Medulla oblongata (tissue), 1 donor: Measurements from ENCODE around the gene OR2D2.
"Not testable (repeated sequence)": the region's sequence is repeated elsewhere in the genome, so short reads cannot be mapped to it uniquely, and the experiment has no call there.

Source experiments
- DNase-seq: peaks from one replicate; pipeline ENCODE4 v3.0.0-alpha.2; 2015; ENCODE audit errors: extremely low spot score

OR2D2 gene

GRCh38 chr11:6876914-6877313 lies 15.4 kb downstream of the OR2D2 start:
- DNase-seq = no peak

- no peak for DNase-seq
Observed at GRCh38 chr11:6876325-6876724, 16.0 kb downstream of the OR2D2 start, which contains the start of gene OR10A4. Gene OR10A4, plus strand, starts transcription at chr11:6876625. Its CDS starts 23 bp downstream, at chr11:6876648.

- no peak for DNase-seq
Observed at GRCh38 chr11:6875761-6876160, 16.5 kb downstream of the OR2D2 start.

- no peak for DNase-seq
Observed at GRCh38 chr11:6871278-6871677, 21.0 kb downstream of the OR2D2 start.

GRCh38 chr11:6864438-6864837 lies 27.9 kb downstream of the OR2D2 start:
- no peak for DNase-seq

GRCh38 chr11:6862961-6863360 lies 29.3 kb downstream of the OR2D2 start, which contains the start of gene OR10A2:
Gene OR10A2, plus strand, starts transcription at chr11:6863057. Its CDS starts 6,698 bp downstream, at chr11:6869755.
- DNase-seq = no peak

GRCh38 chr11:6856871-6857270 lies 35.4 kb downstream of the OR2D2 start:
- DNase-seq = no peak

GRCh38 chr11:6855971-6856541 lies 36.2 kb downstream of the OR2D2 start:
- no peak for DNase-seq

- DNase-seq = not testable (repeated sequence)
Observed at GRCh38 chr11:6854801-6855200, 37.5 kb downstream of the OR2D2 start.

GRCh38 chr11:6850526-6850925 lies 41.8 kb downstream of the OR2D2 start:
- no peak for DNase-seq

- no peak for DNase-seq
Observed at GRCh38 chr11:6845383-6845782, 46.9 kb downstream of the OR2D2 start, which contains the start of gene OR10A5. Gene OR10A5, plus strand, starts transcription at chr11:6845683. Its CDS starts 0 bp downstream, at chr11:6845683.

GRCh38 chr11:6844356-6844755 lies 47.9 kb downstream of the OR2D2 start:
- DNase-seq = no peak

GRCh38 chr11:6843670-6844069 lies 48.6 kb downstream of the OR2D2 start:
- DNase-seq = no peak

- no peak for DNase-seq
Observed at GRCh38 chr11:6841694-6842093, 50.6 kb downstream of the OR2D2 start.
